GM23338 (cell line): ENCODE data around the gene DDX23. TPM values are rescaled to one million over a fixed set of nuclear protein-coding genes. Genes with fewer than 3 reads are reported as not detected.

ENCODE experiments used
- ATAC-seq: fragments of 200-7000 bp; cut with Tn5 transposase; 3 replicates; pipeline ENCODE4 v1.9.1; 2020
- DNase-seq: peaks from one replicate; pipeline ENCODE4 v3.0.0-alpha.2; 2015; ENCODE audit warnings: low spot score
- H2AFZ ChIP-seq: fragments of 200-600 bp; sonication (generic); 2 replicates; pipeline ENCODE4 v1.8.0; 2016; ENCODE audit warnings: antibody characterized with exemption, mild to moderate bottlenecking, moderate library complexity
- H3F3A ChIP-seq: fragments of 200-600 bp; sonication (generic); replicated peaks from 2 replicates; pipeline ENCODE4 v1.8.0; 2017; ENCODE audit warnings: antibody characterized with exemption, mixed run types, low read depth
- H3K27ac ChIP-seq: fragments of 200-600 bp; sonication (generic); 2 replicates; pipeline ENCODE4 v1.6.1; 2016; ENCODE audit warnings: low read depth
- H3K27me3 ChIP-seq: fragments of 200-600 bp; sonication (generic); 2 replicates; pipeline ENCODE4 v1.8.0; 2016; ENCODE audit warnings: mild to moderate bottlenecking, mixed run types, moderate library complexity; ENCODE audit not compliant: insufficient read depth
- H3K36me3 ChIP-seq: fragments of 200-600 bp; sonication (generic); 2 replicates; pipeline ENCODE4 v1.8.0; 2016; ENCODE audit warnings: mild to moderate bottlenecking; ENCODE audit not compliant: insufficient read depth
- H3K4me1 ChIP-seq: fragments of 200-600 bp; sonication (generic); 2 replicates; pipeline ENCODE4 v1.8.0; 2016; ENCODE audit warnings: mild to moderate bottlenecking, moderate library complexity; ENCODE audit not compliant: insufficient read depth
- H3K4me2 ChIP-seq: fragments of 200-600 bp; sonication (generic); 2 replicates; pipeline ENCODE4 v1.7.1; 2017; ENCODE audit warnings: mixed run types
- H3K4me3 ChIP-seq: fragments of 200-600 bp; sonication (generic); 2 replicates; pipeline ENCODE4 v1.6.1; 2016; ENCODE audit warnings: mixed run types
- H3K79me2 ChIP-seq: fragments of 200-600 bp; sonication (generic); replicated peaks from 2 replicates; pipeline ENCODE4 v1.8.0; 2017; ENCODE audit warnings: mild to moderate bottlenecking; ENCODE audit not compliant: insufficient read depth
- H3K9me2 ChIP-seq: fragments of 200-600 bp; sonication (generic); 2 replicates; pipeline ENCODE4 v1.8.0; 2017; ENCODE audit not compliant: insufficient read depth
- H4K20me1 ChIP-seq: fragments of 200-600 bp; sonication (generic); replicated peaks from 2 replicates; pipeline ENCODE4 v1.8.0; 2017; ENCODE audit warnings: mild to moderate bottlenecking; ENCODE audit not compliant: insufficient read depth
- H3K27ac Mint-ChIP-seq: 2 replicates; pipeline ENCODE4 v1.8.0; 2020; ENCODE audit warnings: inconsistent platforms, mild to moderate bottlenecking, moderate library complexity, mixed read lengths
- H3K27me3 Mint-ChIP-seq: 3 replicates; pipeline ENCODE4 v1.8.0; 2022; ENCODE audit warnings: low read depth, mild to moderate bottlenecking, moderate library complexity, mixed read lengths, inconsistent platforms; ENCODE audit not compliant: insufficient read depth, poor library complexity
- H3K36me3 Mint-ChIP-seq: 3 replicates; pipeline ENCODE4 v1.8.0; 2021; ENCODE audit warnings: low read depth, mild to moderate bottlenecking, inconsistent platforms, moderate library complexity, mixed read lengths
- H3K4me1 Mint-ChIP-seq: 3 replicates; pipeline ENCODE4 v1.8.0; 2020; ENCODE audit warnings: mild to moderate bottlenecking, inconsistent platforms, mixed read lengths
- H3K4me3 Mint-ChIP-seq: 3 replicates; pipeline ENCODE4 v1.8.0; 2021; ENCODE audit warnings: moderate library complexity, mild to moderate bottlenecking, inconsistent platforms, mixed read lengths
- H3K9me3 Mint-ChIP-seq: 3 replicates; pipeline ENCODE4 v1.8.0; 2020; ENCODE audit warnings: moderate library complexity, mild to moderate bottlenecking, inconsistent platforms, mixed read lengths
- NANOG ChIP-seq: IDR thresholded peaks from 2 replicates; pipeline ENCODE4 v1.6.1; 2016; ENCODE audit warnings: antibody characterized with exemption, borderline replicate concordance
- POLR2AphosphoS5 ChIP-seq: IDR thresholded peaks from 2 replicates; pipeline ENCODE4 v1.6.1; 2016; ENCODE audit warnings: antibody characterized with exemption, low read depth
- STAT1 ChIP-seq: IDR thresholded peaks from one replicate; pipeline ENCODE4 v1.6.1; 2016; ENCODE audit warnings: antibody characterized with exemption; ENCODE audit not compliant: unreplicated experiment
- ZNF114 ChIP-seq: fragments of 250-450 bp; sonication (Bioruptor Pico); IDR thresholded peaks from 2 replicates; pipeline ENCODE4 v1.5.0; 2020; ENCODE audit warnings: mild to moderate bottlenecking, moderate library complexity
- polyA plus RNA-seq: library from polyadenylated mRNA; unstranded; fragments of >200 nt; fragmentation: Nextera tagmentation; extraction: Ambion mirVana; gene quantifications from 2 replicates; pipeline ENCODE4 v1.2.1, GENCODE V29; 2016
- total RNA-seq: library from RNA; depleted of rRNA; stranded (reverse); fragments of >200 nt; shearing (Covaris generic); gene quantifications from 2 replicates; pipeline ENCODE4 v1.2.3, GENCODE V29; 2014
- TF ChIP-seq, protein P1 (sequence below), 2 experiments: fragments of 200-600 bp in 1 of 2; sonication (generic) in 1 of 2; conservative IDR thresholded peaks; 2 replicates each; pipeline versions ENCODE4 v1.5.1 to v1.6.1; 2016 to 2017; ENCODE audit warnings: antibody characterized with exemption in 2 of 2, low read depth in 2 of 2, mild to moderate bottlenecking in 2 of 2, moderate library complexity in 1 of 2
- TF ChIP-seq, protein P2 (sequence below): IDR thresholded peaks from one replicate; pipeline ENCODE4 v1.6.1; 2018; ENCODE audit warnings: antibody characterized with exemption; ENCODE audit not compliant: unreplicated experiment
- TF ChIP-seq, protein P3 (sequence below): IDR thresholded peaks from 2 replicates; pipeline ENCODE4 v1.6.1; 2016; ENCODE audit warnings: antibody characterized with exemption

DDX23 gene
- total and polyA plus RNA-seq, 2 experiments from 2014 or later, result 31.7 to 78.5 TPM

DNA sequence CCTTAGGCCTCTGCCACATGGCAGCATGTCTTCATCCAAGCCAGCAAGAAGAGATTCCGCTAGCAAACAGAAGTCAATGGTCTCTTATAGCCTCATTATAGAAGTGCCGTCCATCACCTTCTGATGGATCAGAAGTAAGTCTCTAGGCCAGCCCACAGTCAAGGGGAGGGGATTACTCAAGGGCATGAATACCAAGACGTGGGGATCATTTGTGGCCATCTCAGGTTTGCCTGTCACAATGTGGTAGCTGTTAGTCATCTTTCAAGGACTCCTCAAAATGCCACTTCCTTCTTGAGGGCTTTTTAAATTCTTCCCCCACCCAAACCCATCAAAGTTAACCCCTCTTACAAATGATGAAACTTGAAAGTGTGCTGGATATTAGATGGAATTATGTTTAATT, 55.0 kb downstream of the DDX23 start (continued):
- TF ChIP-seq, protein P1, sequence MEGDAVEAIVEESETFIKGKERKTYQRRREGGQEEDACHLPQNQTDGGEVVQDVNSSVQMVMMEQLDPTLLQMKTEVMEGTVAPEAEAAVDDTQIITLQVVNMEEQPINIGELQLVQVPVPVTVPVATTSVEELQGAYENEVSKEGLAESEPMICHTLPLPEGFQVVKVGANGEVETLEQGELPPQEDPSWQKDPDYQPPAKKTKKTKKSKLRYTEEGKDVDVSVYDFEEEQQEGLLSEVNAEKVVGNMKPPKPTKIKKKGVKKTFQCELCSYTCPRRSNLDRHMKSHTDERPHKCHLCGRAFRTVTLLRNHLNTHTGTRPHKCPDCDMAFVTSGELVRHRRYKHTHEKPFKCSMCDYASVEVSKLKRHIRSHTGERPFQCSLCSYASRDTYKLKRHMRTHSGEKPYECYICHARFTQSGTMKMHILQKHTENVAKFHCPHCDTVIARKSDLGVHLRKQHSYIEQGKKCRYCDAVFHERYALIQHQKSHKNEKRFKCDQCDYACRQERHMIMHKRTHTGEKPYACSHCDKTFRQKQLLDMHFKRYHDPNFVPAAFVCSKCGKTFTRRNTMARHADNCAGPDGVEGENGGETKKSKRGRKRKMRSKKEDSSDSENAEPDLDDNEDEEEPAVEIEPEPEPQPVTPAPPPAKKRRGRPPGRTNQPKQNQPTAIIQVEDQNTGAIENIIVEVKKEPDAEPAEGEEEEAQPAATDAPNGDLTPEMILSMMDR (conservative IDR thresholded peaks at IDR 0.05; ENCODE audit: low read depth in 2 of 2), result no peak
- TF ChIP-seq POLR2AphosphoS5, result no peak
- TF ChIP-seq STAT1, result no peak
- no peak for TF ChIP-seq NANOG
- TF ChIP-seq, protein P2, sequence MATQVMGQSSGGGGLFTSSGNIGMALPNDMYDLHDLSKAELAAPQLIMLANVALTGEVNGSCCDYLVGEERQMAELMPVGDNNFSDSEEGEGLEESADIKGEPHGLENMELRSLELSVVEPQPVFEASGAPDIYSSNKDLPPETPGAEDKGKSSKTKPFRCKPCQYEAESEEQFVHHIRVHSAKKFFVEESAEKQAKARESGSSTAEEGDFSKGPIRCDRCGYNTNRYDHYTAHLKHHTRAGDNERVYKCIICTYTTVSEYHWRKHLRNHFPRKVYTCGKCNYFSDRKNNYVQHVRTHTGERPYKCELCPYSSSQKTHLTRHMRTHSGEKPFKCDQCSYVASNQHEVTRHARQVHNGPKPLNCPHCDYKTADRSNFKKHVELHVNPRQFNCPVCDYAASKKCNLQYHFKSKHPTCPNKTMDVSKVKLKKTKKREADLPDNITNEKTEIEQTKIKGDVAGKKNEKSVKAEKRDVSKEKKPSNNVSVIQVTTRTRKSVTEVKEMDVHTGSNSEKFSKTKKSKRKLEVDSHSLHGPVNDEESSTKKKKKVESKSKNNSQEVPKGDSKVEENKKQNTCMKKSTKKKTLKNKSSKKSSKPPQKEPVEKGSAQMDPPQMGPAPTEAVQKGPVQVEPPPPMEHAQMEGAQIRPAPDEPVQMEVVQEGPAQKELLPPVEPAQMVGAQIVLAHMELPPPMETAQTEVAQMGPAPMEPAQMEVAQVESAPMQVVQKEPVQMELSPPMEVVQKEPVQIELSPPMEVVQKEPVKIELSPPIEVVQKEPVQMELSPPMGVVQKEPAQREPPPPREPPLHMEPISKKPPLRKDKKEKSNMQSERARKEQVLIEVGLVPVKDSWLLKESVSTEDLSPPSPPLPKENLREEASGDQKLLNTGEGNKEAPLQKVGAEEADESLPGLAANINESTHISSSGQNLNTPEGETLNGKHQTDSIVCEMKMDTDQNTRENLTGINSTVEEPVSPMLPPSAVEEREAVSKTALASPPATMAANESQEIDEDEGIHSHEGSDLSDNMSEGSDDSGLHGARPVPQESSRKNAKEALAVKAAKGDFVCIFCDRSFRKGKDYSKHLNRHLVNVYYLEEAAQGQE, result no peak
- TF ChIP-seq, protein P3, sequence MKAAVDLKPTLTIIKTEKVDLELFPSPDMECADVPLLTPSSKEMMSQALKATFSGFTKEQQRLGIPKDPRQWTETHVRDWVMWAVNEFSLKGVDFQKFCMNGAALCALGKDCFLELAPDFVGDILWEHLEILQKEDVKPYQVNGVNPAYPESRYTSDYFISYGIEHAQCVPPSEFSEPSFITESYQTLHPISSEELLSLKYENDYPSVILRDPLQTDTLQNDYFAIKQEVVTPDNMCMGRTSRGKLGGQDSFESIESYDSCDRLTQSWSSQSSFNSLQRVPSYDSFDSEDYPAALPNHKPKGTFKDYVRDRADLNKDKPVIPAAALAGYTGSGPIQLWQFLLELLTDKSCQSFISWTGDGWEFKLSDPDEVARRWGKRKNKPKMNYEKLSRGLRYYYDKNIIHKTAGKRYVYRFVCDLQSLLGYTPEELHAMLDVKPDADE, result no peak

- Histone ChIP-seq H3K4me1 (peaks cover 4% of the 10 kb centered on the region), H3K9me2 (no peaks in the 10 kb centered on the region), H3K36me3 (no peaks in the 10 kb centered on the region), H3K27ac (no peak overlapping the region), H3K27me3 (no peaks in the 10 kb centered on the region), H3K4me3 (no peak overlapping the region), H3F3A (no peaks in the 10 kb centered on the region), H3K79me2 (no peaks in the 10 kb centered on the region), H2AFZ (no peak overlapping the region), H4K20me1 (no peaks in the 10 kb centered on the region), H3K4me2 (no peak overlapping the region)
- ATAC-seq (peak; percentile 96), DNase-seq (peak; percentile 94)
- H3K9me3 Mint-ChIP-seq, result no peaks in the 10 kb centered on the region
- peak overlapping the region; percentile 48 for H3K4me3 Mint-ChIP-seq
- H3K36me3 Mint-ChIP-seq, result no peaks in the 10 kb centered on the region
- TF ChIP-seq ZNF114 (CRISPR knock-in tag), result no peak
- TF ChIP-seq, protein P1 (conservative IDR thresholded peaks at IDR 0.05; ENCODE audit: low read depth in 2 of 2), result peak; percentile 99
- no peak overlapping the region for H3K27ac Mint-ChIP-seq
- H3K4me1 Mint-ChIP-seq, result peaks cover 11% of the 10 kb centered on the region
- H3K27me3 Mint-ChIP-seq, result peaks cover 3% of the 10 kb centered on the region
These were observed 56.2 kb downstream of the DDX23 start for GRCh38 chr12:48795550-48796455.
